HCT116 (cell line): ENCODE results near the gene AMER1. TPM values are rescaled to one million over a fixed set of nuclear protein-coding genes. Genes with fewer than 3 reads are reported as not detected.

Experiments
- ATAC-seq: fragments of 200-7000 bp; cut with Tn5 transposase; 2 replicates; pipeline ENCODE4 v1.9.1; 2020; ENCODE audit warnings: mild to moderate bottlenecking, moderate library complexity
- BruUV-seq: library from RNA; stranded (reverse); fragments of 400-500 nt; replicated peaks from 2 replicates; lab custom pipeline; 2021; lab: Mats Ljungman, UMichigan
- CTCF ChIA-PET: fragments of 300-600 bp; sonication (Branson Sonifier 250); formaldehyde crosslinking; loops from one replicate; lab custom pipeline; 2021; ENCODE audit warnings: antibody characterized with exemption; lab: Charles Lee
- POLR2A ChIA-PET: fragments of 300-600, 350-600 bp; sonication (Branson Sonifier 250); formaldehyde crosslinking; loops from one replicate; lab custom pipeline; 2021; ENCODE audit warnings: antibody characterized with exemption; lab: Charles Lee
- RAD21 ChIA-PET, 2 experiments: fragments of 300-600 bp; sonication (Branson Sonifier 250); formaldehyde crosslinking; loops; one replicate each; lab custom pipeline; 2023; ENCODE audit warnings: low total read pairs in 2 of 2; ENCODE audit not compliant: uncharacterized antibody in 2 of 2, unreplicated experiment in 2 of 2, low non-redundant PET in 1 of 2; lab: Charles Lee
- DNase-seq: peaks from one replicate; pipeline ENCODE4 v3.0.0-alpha.2; 2010; ENCODE audit warnings: low read depth, low spot score
- H2AFZ ChIP-seq: fragments of 200-600 bp; shearing (Covaris generic), sonication (generic); 2 replicates; pipeline ENCODE4 v1.6.1; 2017; ENCODE audit warnings: low read depth, mixed run types, mixed read lengths, antibody characterized with exemption, low read length; ENCODE audit not compliant: poor library complexity, severe bottlenecking
- H3K27ac ChIP-seq: 2 replicates; pipeline ENCODE4 v1.5.1; 2012; ENCODE audit warnings: low read depth, low read length
- H3K27me3 ChIP-seq: fragments of 200-600 bp; sonication (generic); 2 replicates; pipeline ENCODE4 v1.6.1; 2016; ENCODE audit warnings: mixed run types, low read length, mixed read lengths; ENCODE audit not compliant: insufficient read depth
- H3K36me3 ChIP-seq, 2 experiments: fragments of 200-500 bp in 1 of 2; fragments of 200-600 bp in 1 of 2; sonication (Bioruptor generic) in 1 of 2; sonication (generic) in 1 of 2; 2 replicates each; pipeline versions ENCODE4 v1.5.1 to v1.6.1; 2014 to 2016; ENCODE audit warnings: low read length in 2 of 2, inconsistent platforms in 1 of 2, mixed read lengths in 1 of 2, mixed run types in 1 of 2; ENCODE audit not compliant: insufficient read depth in 2 of 2, control insufficient read depth in 1 of 2
- H3K4me1 ChIP-seq, 2 experiments: fragments of 200-600 bp in 1 of 2; sonication (generic) in 1 of 2; 2 replicates each; pipeline versions ENCODE4 v1.5.1 to v1.6.1; 2012 to 2017; ENCODE audit warnings: low read length in 2 of 2, inconsistent platforms in 1 of 2, mild to moderate bottlenecking in 1 of 2, mixed read lengths in 1 of 2, mixed run types in 1 of 2, moderate library complexity in 1 of 2; ENCODE audit not compliant: insufficient read depth in 2 of 2, control insufficient read depth in 1 of 2
- H3K4me2 ChIP-seq: fragments of 200-600 bp; sonication (generic); 2 replicates; pipeline ENCODE4 v1.6.1; 2017; ENCODE audit warnings: mixed run types, low read length, mixed read lengths
- H3K4me3 ChIP-seq, 2 experiments: fragments of 200-600 bp in 1 of 2; sonication (generic) in 1 of 2; replicated peaks in 1 of 2; 2 replicates each; pipeline ENCODE4 v1.5.1; 2011 to 2016; ENCODE audit warnings: low read length in 2 of 2, control low read depth in 1 of 2, low read depth in 1 of 2, mild to moderate bottlenecking in 1 of 2, mixed read lengths in 1 of 2, mixed run types in 1 of 2
- H3K79me2 ChIP-seq: fragments of 200-600 bp; sonication (generic); 2 replicates; pipeline ENCODE4 v1.6.1; 2017; ENCODE audit warnings: mild to moderate bottlenecking, mixed run types, low read length, moderate library complexity, mixed read lengths; ENCODE audit not compliant: insufficient read depth
- H3K9ac ChIP-seq: fragments of 200-600 bp; sonication (generic); 2 replicates; pipeline ENCODE4 v1.6.1; 2016; ENCODE audit warnings: low read length, mixed read lengths
- H3K9me2 ChIP-seq: fragments of 200-600 bp; sonication (generic), shearing (Covaris generic); 2 replicates; pipeline ENCODE4 v1.6.1; 2017; ENCODE audit warnings: mixed run types, mild to moderate bottlenecking, moderate library complexity; ENCODE audit not compliant: insufficient read depth
- H3K9me3 ChIP-seq, 2 experiments: fragments of 200-500 bp in 1 of 2; fragments of 200-600 bp in 1 of 2; sonication (Bioruptor generic) in 1 of 2; sonication (generic) in 1 of 2; 2 replicates each; pipeline ENCODE4 v1.6.1; 2014 to 2017; ENCODE audit warnings: low read length in 2 of 2, mixed read lengths in 2 of 2, inconsistent platforms in 1 of 2, low read depth in 1 of 2, mild to moderate bottlenecking in 1 of 2, mixed run types in 1 of 2, moderate library complexity in 1 of 2; ENCODE audit not compliant: control insufficient read depth in 1 of 2, insufficient read depth in 1 of 2
- H4K20me1 ChIP-seq: fragments of 200-600 bp; sonication (generic), shearing (Covaris generic); 2 replicates; pipeline ENCODE4 v1.6.1; 2017; ENCODE audit warnings: mixed run types, mild to moderate bottlenecking, moderate library complexity; ENCODE audit not compliant: insufficient read depth
- EZH2 ChIP-seq: fragments of 200-600 bp; sonication (generic); IDR thresholded peaks from 2 replicates; pipeline ENCODE4 v1.6.1; 2017; ENCODE audit warnings: antibody characterized with exemption, mixed run types
- FOSL1 ChIP-seq: IDR thresholded peaks from 2 replicates; pipeline ENCODE4 v1.6.1; 2012; ENCODE audit warnings: low read depth
- POLR2A ChIP-seq: IDR thresholded peaks from 2 replicates; pipeline ENCODE4 v1.7.0; 2011; ENCODE audit warnings: borderline replicate concordance; ENCODE audit not compliant: insufficient read depth, insufficient read length; ENCODE audit errors: extremely low read depth
- SIN3A ChIP-seq: IDR thresholded peaks from 2 replicates; pipeline ENCODE4 v1.6.1; 2012; ENCODE audit warnings: low read depth
- TCF7L2 ChIP-seq: IDR thresholded peaks from 2 replicates; pipeline ENCODE4 v1.7.0; 2011; ENCODE audit warnings: borderline replicate concordance, inconsistent platforms; ENCODE audit not compliant: insufficient read depth, insufficient read length; ENCODE audit errors: extremely low read depth
- intact Hi-C: fragments of 100-400 bp; cut with micrococcal nuclease; formaldehyde crosslinking; loops from 2 replicates; pipeline ENCODE4 v1.10.0; 2022
- total RNA-seq: library from RNA; stranded (reverse); gene quantifications from one replicate; pipeline ENCODE4 v1.2.1, GENCODE V29; 2021; ENCODE audit not compliant: unreplicated experiment

The AMER1 gene
- total RNA-seq, 1 experiment from 2014 or later, result 2.8 TPM

DNA sequence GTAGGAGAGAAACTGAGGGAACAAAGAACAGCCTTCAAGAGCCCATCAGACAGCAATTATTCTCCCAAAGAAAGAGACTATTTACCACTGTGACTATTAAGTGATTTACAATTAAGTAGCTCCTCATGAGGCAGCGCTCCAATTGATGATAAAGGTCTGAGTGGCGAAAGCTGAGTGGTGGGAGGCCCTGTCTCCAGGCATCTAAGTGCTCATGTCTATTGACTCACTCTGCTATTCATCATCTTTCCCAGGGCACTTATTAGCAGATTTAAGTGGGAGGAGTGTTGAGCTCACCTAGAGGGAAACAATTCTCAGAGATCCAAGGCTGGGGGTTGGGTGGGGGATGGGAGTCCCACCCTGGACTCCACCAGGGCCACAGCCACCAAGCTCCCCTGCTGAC is 23.3 kb downstream of the AMER1 start:
- H2AFZ ChIP-seq, result no peak overlapping the region
- POLR2A ChIA-PET, result no interaction called here
- H3K4me2 ChIP-seq, result no peak overlapping the region
- H3K4me1 ChIP-seq, result no peaks in the 10 kb centered on the region
- no peak for TF ChIP-seq EZH2
- no peak for TF ChIP-seq SIN3A
- intact Hi-C loops, result no loop called here
- BruUV-seq, result no TSS peak
- H3K36me3 ChIP-seq, result no peaks in the 10 kb centered on the region
- DNase-seq, result no peak
- no peak overlapping the region for H3K4me3 ChIP-seq
- H3K9me2 ChIP-seq, result no peaks in the 10 kb centered on the region
- no peaks in the 10 kb centered on the region for H3K9me3 ChIP-seq
- no peaks in the 10 kb centered on the region for H3K27me3 ChIP-seq
- RAD21 ChIA-PET, result no interaction called here
- CTCF ChIA-PET, result no interaction called here
- no peak for ATAC-seq
- H3K27ac ChIP-seq, result no peak overlapping the region
- H3K79me2 ChIP-seq, result no peaks in the 10 kb centered on the region
- no peaks in the 10 kb centered on the region for H4K20me1 ChIP-seq
- no peak overlapping the region for H3K9ac ChIP-seq

DNA sequence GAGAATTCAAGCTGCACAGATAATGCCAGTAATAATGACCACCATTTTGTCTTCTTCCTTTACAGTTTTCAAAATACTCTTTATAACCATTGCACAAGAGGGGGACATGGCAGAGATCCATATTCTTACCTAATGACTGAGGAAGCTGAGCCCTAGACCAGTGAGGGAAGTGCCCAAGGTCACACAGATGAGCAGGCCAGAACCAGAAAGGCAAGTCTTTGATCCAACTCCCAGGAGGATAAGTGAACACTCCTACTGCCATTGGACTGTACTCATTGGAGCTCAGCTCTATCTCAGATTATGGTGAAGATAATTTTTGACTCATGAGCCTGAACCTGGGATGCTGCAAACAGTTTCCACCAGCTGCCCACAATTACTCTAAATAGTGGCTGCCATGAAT is 28.6 kb downstream of the AMER1 start:
- no peaks in the 10 kb centered on the region for H3K9me2 ChIP-seq
- H3K36me3 ChIP-seq, result no peaks in the 10 kb centered on the region
- no peaks in the 10 kb centered on the region for H3K4me1 ChIP-seq
- H3K79me2 ChIP-seq, result no peaks in the 10 kb centered on the region
- ChIA-PET CTCF (no interaction called here), RAD21 (no interaction called here)
- H3K9ac ChIP-seq, result no peak overlapping the region
- no peak for DNase-seq
- TF ChIP-seq POLR2A (no peak), TCF7L2 (no peak), FOSL1 (no peak)
- TF ChIP-seq, all 23 proteins: peak for 0
- intact Hi-C loops, result no loop called here
- no peak for ATAC-seq
- H3K27me3 ChIP-seq, result no peaks in the 10 kb centered on the region
- H2AFZ ChIP-seq, result no peak overlapping the region
- POLR2A ChIA-PET, result no interaction called here
- H3K27ac ChIP-seq, result no peak overlapping the region
- H4K20me1 ChIP-seq, result no peaks in the 10 kb centered on the region; the same call in 1 of the 2 replicates
- no peaks in the 10 kb centered on the region for H3K9me3 ChIP-seq
- no TSS peak for BruUV-seq
- no peak overlapping the region for H3K4me3 ChIP-seq
- H3K4me2 ChIP-seq, result no peak overlapping the region
